ENCODE measurements around the gene AASDH. TPM values are rescaled to one million over a fixed set of nuclear protein-coding genes. Genes with fewer than 3 reads are reported as not detected.

The AASDH gene
- total RNA-seq, 2 experiments from 2014 or later, result 12.0 to 16.6 TPM

DNA sequence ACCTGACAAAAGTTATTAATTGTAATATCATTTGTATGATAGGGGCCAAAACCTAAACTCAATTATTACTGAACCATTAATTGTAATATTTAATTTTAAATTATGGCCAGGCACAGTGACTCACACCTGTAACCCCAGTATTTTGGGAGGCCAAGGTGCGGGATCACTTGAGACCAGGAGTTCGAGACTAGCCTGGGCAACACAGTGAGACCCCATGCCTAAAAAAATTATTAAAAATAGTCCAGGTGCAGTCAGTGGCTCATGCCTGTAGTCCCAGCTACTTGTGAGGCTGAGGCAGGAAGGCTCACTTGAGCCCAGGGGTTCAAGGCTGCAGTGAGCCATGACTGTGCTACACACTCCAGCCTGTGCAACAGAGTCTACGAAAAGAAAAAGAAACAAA, 30.1 kb upstream of the AASDH start:
- ChIA-PET CTCF (no interaction called here), POLR2A (no interaction called here)
- Mint-ChIP-seq H3K27ac (no peak overlapping the region), H3K4me1 (ENCODE audit: low read depth) (peaks cover 6% of the 10 kb centered on the region), H3K4me3 (no peak overlapping the region), H3K36me3 (no peaks in the 10 kb centered on the region), H3K27me3 (no peaks in the 10 kb centered on the region), H3K9me3 (no peaks in the 10 kb centered on the region)
- DNase-seq, result no peak
- intact Hi-C loops (cut with micrococcal nuclease), result no loop called here

DNA sequence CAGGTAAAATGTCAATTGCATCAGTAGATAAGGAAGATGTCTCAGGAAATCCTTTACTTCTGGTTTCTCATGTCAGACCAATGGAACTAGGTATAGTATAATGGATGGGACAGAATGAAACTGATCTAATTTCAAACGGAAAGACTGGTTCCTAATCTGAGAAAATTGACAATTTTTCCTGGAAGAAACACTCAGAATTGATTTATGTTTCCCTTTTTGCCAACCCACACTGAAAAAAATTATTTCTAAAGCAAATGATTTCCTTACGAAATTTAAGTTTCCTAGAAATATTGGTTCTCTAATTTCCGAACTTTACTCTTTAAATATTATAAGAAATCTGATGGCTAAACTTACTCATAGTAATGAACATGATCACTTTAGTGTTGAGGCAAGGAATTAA, 29.1 kb upstream of the AASDH start:
- Mint-ChIP-seq H3K4me1 (ENCODE audit: low read depth) (peaks cover 10% of the 10 kb centered on the region), H3K36me3 (no peaks in the 10 kb centered on the region), H3K9me3 (no peaks in the 10 kb centered on the region), H3K4me3 (no peak overlapping the region), H3K27ac (no peak overlapping the region), H3K27me3 (no peaks in the 10 kb centered on the region)
- intact Hi-C loops (cut with micrococcal nuclease), result no loop called here
- no peak for DNase-seq
- CTCF ChIA-PET, result interaction anchor here (1.0 kb wide), 1 partner anchor 9 kb away, joined by 6 read pairs; no protein-coding TSS in a partner anchor
- POLR2A ChIA-PET, result no interaction called here

DNA sequence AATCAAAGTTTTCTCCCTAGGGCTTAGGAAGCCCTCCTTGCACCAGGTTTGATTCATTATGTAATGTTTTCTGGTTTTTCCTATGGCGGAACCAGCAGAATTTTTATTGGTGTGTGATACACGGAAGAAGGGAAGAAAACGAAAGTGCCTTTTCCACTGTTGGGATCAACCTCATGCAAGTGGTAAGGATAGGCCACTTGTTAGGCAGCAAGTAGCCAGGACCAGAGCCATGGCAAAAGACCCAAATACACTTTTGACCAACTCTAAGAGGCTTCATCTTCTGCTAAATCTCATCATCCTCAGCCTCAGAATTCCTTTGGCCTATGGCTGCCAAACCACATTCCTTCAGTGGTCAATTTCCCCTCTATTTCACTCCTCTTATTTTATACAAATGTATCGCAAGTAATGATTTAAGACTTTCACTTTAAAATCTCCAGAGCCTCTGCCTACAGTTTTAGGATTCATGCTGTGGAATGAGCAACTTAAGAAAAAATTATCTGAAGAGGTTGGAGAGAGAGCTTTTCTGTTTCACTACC, 26.9 kb upstream of the AASDH start:
- peaks cover 19% of the 10 kb centered on the region for H3K4me1 Mint-ChIP-seq (ENCODE audit: low read depth)
- H3K9me3 Mint-ChIP-seq, result no peaks in the 10 kb centered on the region
- no peak overlapping the region for H3K4me3 Mint-ChIP-seq
- no peaks in the 10 kb centered on the region for H3K36me3 Mint-ChIP-seq
- H3K27me3 Mint-ChIP-seq, result no peaks in the 10 kb centered on the region
- intact Hi-C loops (cut with micrococcal nuclease), result no loop called here
- no peak overlapping the region for H3K27ac Mint-ChIP-seq
- DNase-seq, result no peak
- CTCF ChIA-PET, result no interaction called here
- POLR2A ChIA-PET, result no interaction called here

DNA sequence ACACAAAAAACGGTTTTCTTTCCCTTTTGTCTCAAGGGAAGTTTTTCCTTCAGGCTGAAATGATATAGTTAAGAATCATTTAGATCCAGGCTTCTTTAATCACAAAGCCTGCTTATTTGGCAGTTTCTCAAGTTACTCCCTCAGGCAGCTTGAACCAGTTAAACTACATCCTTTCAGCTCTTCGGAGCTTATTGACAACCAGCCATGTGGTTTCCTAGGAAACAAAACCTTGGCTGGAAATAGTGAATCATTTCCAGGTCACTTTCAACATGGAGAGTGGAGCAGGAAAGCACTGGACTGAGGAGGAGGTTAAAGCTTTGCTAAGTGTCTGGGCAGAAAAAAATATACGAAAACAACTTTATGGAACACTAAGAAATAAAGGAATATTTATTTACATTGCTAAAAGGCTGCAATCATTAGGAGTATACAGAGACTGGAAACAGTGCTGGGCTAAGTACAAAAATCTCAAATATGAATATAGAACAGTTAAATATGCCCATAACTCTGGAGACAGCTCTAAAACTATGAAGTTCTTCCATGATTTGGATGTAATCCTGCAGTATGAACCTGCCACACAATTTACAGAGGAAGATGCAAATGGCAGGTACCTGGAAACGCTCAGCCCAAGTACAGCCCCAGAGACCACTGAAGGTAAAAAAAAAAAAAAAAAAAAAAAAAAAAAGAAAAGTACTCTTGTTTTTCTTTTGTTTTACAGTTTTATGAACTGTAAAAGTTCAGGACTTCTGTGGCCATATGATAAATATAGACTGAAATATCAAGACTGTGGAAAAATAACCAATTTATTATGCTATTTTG, 23.2 kb upstream of the AASDH start:
- DNase-seq, result no peak
- Mint-ChIP-seq H3K27ac (no peak overlapping the region), H3K9me3 (no peaks in the 10 kb centered on the region), H3K27me3 (no peaks in the 10 kb centered on the region), H3K4me3 (no peak overlapping the region), H3K4me1 (ENCODE audit: low read depth) (peaks cover 16% of the 10 kb centered on the region), H3K36me3 (peaks cover 12% of the 10 kb centered on the region)
- CTCF ChIA-PET, result interaction anchor here (1.1 kb wide), 1 partner anchor 15 kb away, joined by 4 read pairs; no protein-coding TSS in a partner anchor
- intact Hi-C loops (cut with micrococcal nuclease), result loop anchor here (2.0 kb wide), 1 partner anchor 24 kb away; the partner anchor contains the start of gene PPAT
- POLR2A ChIA-PET, result interaction anchor here (0.6 to 1.6 kb wide), 4 partner anchors 13 to 409 kb away, joined by 3 to 8 read pairs (median 6); partner anchors contain the start of genes AASDH and PPAT

DNA sequence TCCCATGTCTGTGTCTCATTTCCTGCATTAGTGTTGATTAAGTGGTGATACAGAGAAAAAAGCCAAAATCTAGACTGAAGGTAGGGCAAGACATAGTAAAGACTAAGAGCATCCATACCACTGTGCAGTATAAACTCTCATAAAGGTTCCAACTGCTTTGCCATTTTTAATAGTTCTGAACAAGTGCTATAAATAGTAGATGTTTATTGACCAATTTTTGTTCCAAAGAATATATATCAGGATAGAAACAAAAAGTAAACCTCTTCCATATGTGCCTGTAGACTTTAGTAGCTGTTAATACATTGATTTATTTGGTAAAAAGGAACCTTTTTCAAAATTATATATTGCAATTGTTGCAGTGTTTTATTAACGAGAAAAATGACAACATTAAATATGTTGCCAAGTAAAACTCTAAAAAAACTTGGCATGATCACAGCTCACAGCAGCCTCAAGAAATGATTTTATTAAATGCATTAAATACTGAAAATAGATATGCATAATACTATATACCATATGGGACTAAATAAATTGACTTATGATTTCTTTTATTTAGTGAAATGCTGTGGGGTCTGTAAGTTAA, 22.3 kb upstream of the AASDH start:
- H3K36me3 Mint-ChIP-seq, result peaks cover 12% of the 10 kb centered on the region
- H3K4me3 Mint-ChIP-seq, result no peak overlapping the region
- CTCF ChIA-PET, result no interaction called here
- POLR2A ChIA-PET, result interaction anchor here (0.6 to 1.6 kb wide), 3 partner anchors 22 to 410 kb away, joined by 3 to 8 read pairs (median 5); partner anchors contain the start of genes AASDH and PPAT
- H3K27me3 Mint-ChIP-seq, result no peaks in the 10 kb centered on the region
- intact Hi-C loops (cut with micrococcal nuclease), result loop anchor here (2.0 kb wide), 1 partner anchor 25 kb away; the partner anchor contains the start of gene PPAT
- no peak for DNase-seq
- peaks cover 16% of the 10 kb centered on the region for H3K4me1 Mint-ChIP-seq (ENCODE audit: low read depth)
- no peaks in the 10 kb centered on the region for H3K9me3 Mint-ChIP-seq
- H3K27ac Mint-ChIP-seq, result no peak overlapping the region

DNA sequence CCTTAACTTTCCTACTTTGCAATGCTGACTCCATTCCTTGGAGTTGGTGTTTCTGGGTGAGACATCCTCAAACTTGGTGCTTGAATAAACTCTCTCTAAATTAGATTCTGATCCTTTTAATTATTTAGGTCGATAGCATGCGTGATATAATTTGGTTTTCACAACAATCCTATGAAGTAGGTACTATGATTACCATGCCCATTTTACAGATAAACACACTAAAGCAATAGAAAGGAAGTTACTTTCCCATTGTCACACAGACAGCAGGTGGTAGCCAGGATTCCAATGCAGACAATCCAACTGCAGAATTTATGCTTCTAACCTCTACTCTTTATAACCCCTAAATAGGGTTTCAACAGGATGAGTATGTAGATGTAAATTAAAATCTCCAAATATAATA, 21.7 kb upstream of the AASDH start:
- Mint-ChIP-seq H3K4me1 (ENCODE audit: low read depth) (peaks cover 16% of the 10 kb centered on the region), H3K9me3 (no peaks in the 10 kb centered on the region), H3K4me3 (no peak overlapping the region), H3K27me3 (no peaks in the 10 kb centered on the region), H3K27ac (no peak overlapping the region), H3K36me3 (peaks cover 12% of the 10 kb centered on the region)
- intact Hi-C loops (cut with micrococcal nuclease), result no loop called here
- POLR2A ChIA-PET, result no interaction called here
- CTCF ChIA-PET, result no interaction called here
- DNase-seq, result no peak

DNA sequence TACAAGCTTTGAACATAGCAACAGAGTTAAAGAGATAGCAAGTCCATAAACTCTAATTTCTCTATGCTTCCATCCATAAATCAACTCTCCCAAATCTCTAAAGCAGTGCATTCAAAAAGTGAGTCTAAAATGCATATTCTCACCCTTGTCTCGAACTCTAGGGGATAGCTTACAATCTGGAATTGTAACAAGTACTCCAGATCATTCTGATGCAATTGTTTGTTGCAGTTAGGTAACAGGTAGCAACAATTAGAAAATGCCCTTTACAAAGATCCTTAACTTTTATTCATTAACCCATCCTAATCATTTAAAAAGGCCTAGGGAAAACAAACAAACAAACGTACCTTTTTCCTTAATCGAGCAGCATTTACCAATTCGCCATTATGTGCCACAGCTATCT, 18.9 kb upstream of the AASDH start:
- CTCF ChIA-PET, result interaction anchor here (1.5 kb wide), 1 partner anchor 19 kb away, joined by 5 read pairs; no protein-coding TSS in a partner anchor
- Mint-ChIP-seq H3K27me3 (no peaks in the 10 kb centered on the region), H3K27ac (no peak overlapping the region), H3K4me1 (ENCODE audit: low read depth) (peaks cover 9% of the 10 kb centered on the region), H3K4me3 (no peak overlapping the region), H3K36me3 (peaks cover 21% of the 10 kb centered on the region), H3K9me3 (no peaks in the 10 kb centered on the region)
- intact Hi-C loops (cut with micrococcal nuclease), result no loop called here
- no peak for DNase-seq
- POLR2A ChIA-PET, result no interaction called here

DNA sequence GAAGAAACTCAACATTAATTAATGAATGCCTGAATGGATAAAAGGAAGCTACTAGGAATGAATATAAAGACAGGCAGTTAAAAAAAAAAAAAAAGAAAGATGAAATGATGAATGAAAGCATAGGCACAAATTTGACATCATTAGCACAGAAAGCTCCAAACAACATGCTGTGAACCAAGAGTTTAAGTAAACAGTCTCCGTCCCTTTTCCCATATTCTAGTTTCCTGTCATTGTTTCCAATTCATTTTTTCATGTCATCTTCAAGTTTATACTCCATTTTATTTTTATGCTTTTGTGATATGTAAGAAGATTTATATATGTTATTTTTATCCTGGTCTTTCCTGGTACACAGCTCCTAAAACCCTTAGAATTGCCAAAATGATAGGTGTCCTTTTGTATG, 17.7 kb upstream of the AASDH start:
- Mint-ChIP-seq H3K27me3 (no peaks in the 10 kb centered on the region), H3K4me1 (ENCODE audit: low read depth) (peaks cover 3% of the 10 kb centered on the region), H3K9me3 (no peaks in the 10 kb centered on the region), H3K36me3 (peaks cover 30% of the 10 kb centered on the region), H3K27ac (no peak overlapping the region), H3K4me3 (no peak overlapping the region)
- intact Hi-C loops (cut with micrococcal nuclease), result no loop called here
- DNase-seq, result no peak
- CTCF ChIA-PET, result interaction anchor here (0.6 to 1.5 kb wide), 2 partner anchors 20 kb away, joined by 4 to 5 read pairs; no protein-coding TSS in a partner anchor
- POLR2A ChIA-PET, result interaction anchor here (1.7 to 1.9 kb wide), 2 partner anchors 18 to 21 kb away, joined by 4 to 6 read pairs; partner anchors contain the start of gene AASDH

DNA sequence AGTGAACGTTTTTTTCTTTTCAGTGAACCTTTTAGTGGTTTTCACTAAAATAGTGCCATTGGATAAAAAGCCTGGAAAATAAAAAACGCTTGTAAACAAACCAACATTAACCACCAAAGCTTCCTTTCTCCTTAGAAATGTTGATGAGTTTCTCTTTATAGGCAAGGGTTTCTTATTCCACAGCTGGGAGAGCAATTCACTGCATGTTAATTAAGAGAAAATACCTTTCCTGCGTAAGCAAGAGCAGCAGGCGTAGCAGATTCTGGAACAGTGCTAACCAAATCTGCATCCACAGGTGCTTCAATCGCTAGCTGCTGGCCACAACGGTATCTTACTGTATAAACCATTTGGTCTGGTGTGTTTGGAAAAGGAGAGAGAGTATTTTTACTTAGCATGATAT, 13.3 kb upstream of the AASDH start:
- Mint-ChIP-seq H3K27me3 (no peaks in the 10 kb centered on the region), H3K4me3 (no peak overlapping the region), H3K9me3 (no peaks in the 10 kb centered on the region), H3K4me1 (ENCODE audit: low read depth) (no peaks in the 10 kb centered on the region), H3K36me3 (peaks cover 24% of the 10 kb centered on the region), H3K27ac (no peak overlapping the region)
- ChIA-PET CTCF (no interaction called here), POLR2A (no interaction called here)
- DNase-seq, result no peak
- intact Hi-C loops (cut with micrococcal nuclease), result no loop called here

DNA sequence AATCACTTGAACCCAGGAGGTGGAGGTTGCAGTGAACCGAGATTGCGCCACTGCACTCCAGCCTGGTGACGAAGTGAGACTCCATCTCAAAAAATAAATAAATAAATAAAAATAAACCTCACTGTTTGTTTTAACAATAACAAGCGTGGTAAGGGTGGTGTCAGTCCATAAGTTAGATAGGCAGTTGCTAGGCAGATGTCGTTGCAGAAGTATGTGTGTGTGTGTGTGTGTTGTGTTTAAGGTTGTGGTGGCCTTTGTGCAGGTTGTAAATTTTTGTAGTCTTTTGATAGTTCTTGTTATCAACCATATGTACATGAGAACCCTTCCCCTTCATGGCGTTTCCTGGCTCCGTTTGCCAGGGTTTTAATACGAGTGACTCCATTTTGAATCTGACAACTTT, 4.0 kb upstream of the AASDH start:
- Mint-ChIP-seq H3K36me3 (peaks cover 21% of the 10 kb centered on the region), H3K4me3 (no peak overlapping the region), H3K9me3 (no peaks in the 10 kb centered on the region), H3K27ac (no peak overlapping the region), H3K27me3 (no peaks in the 10 kb centered on the region), H3K4me1 (ENCODE audit: low read depth) (peaks cover 26% of the 10 kb centered on the region)
- POLR2A ChIA-PET, result no interaction called here
- CTCF ChIA-PET, result no interaction called here
- no peak for DNase-seq
- intact Hi-C loops (cut with micrococcal nuclease), result no loop called here

DNA sequence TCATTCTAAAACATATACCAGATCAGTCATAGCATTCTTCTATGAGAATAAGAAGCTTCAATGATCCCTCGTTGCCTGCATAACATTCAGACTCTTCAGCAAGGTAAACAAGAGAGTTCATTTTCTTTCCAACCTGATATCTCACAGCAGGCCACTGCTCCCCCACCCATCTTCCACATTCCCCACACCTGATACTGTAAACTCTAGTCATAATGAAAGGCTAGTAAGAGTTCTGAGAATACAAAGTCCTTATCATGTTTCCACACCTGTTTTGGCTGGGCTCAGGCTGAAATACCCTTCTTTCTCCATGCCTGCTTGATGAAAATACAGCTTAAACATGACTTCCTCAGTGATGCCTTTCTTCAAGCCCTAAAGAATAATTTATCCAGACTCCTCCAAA, 2.3 kb upstream of the AASDH start:
- Mint-ChIP-seq H3K36me3 (peaks cover 14% of the 10 kb centered on the region), H3K9me3 (no peaks in the 10 kb centered on the region), H3K4me1 (ENCODE audit: low read depth) (peaks cover 26% of the 10 kb centered on the region), H3K27me3 (no peaks in the 10 kb centered on the region), H3K4me3 (no peak overlapping the region), H3K27ac (peak overlapping the region; percentile 2)
- ChIA-PET POLR2A (interaction anchor here (1.2 kb wide), 1 partner anchor 47 kb away, joined by 4 read pairs; the partner anchor contains the start of gene PAICS), CTCF (no interaction called here)
- intact Hi-C loops (cut with micrococcal nuclease), result loop anchor here (5.0 kb wide), 2 partner anchors 293 to 518 kb away; partner anchors contain the start of genes HOPX and REST
- DNase-seq, result no peak

DNA sequence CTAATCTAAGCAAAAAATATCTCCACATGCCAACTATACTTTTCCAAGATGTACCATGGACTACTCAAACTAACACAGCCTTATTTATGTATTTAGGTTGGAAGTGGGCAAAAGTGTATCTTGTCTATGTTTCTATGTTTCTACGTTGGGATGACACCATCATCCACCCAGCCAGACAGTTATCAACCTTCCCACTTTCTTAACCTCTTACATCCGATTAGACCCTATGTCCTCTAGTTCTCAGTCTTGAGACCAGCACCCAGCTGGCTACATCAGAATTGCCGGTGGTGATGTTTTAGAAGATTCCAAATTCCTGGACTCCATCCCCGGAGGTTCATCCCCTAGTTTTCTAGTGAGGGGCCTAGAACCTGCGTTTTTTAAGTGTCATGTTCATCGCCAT, 1.0 kb upstream of the AASDH start:
- no peaks in the 10 kb centered on the region for H3K27me3 Mint-ChIP-seq
- peak overlapping the region; percentile 93 for H3K4me3 Mint-ChIP-seq
- no peak for DNase-seq
- POLR2A ChIA-PET, result interaction anchor here (1.8 to 2.5 kb wide), 2 partner anchors 17 to 48 kb away, joined by 6 to 75 read pairs; partner anchors contain the start of genes PAICS and PPAT
- H3K36me3 Mint-ChIP-seq, result peaks cover 14% of the 10 kb centered on the region
- H3K9me3 Mint-ChIP-seq, result no peaks in the 10 kb centered on the region
- peak overlapping the region; percentile 99 for H3K27ac Mint-ChIP-seq
- peaks cover 30% of the 10 kb centered on the region for H3K4me1 Mint-ChIP-seq (ENCODE audit: low read depth)
- CTCF ChIA-PET, result interaction anchor here (1.4 to 2.0 kb wide), 2 partner anchors 37 to 439 kb away, joined by 4 to 16 read pairs; partner anchors contain the start of gene CEP135
- intact Hi-C loops (cut with micrococcal nuclease), result loop anchor here (5.0 kb wide), 2 partner anchors 294 to 519 kb away; partner anchors contain the start of genes HOPX and REST

Data from activated CD4-positive, alpha-beta memory T cell treated with anti-CD3 and anti-CD28 coated beads for 36 hours (primary cell).